Measurements from ENCODE around the gene ESM1.
"Not testable (repeated sequence)": the region's sequence is repeated elsewhere in the genome, so short reads cannot be mapped to it uniquely, and the experiment has no call there.

The ESM1 gene

GRCh38 chr5:55004729-55005128, 19.3 kb upstream of the ESM1 start:
- no peaks in the 10 kb centered on the region for H3K4me1 ChIP-seq (ENCODE audit: control insufficient read depth, insufficient read depth, low read length)
- H3K27ac ChIP-seq (ENCODE audit: insufficient read depth, low read depth, low read length, poor library complexity, severe bottlenecking): no peak overlapping the region
- H3K4me3 ChIP-seq (ENCODE audit: insufficient read depth, low read depth, low read length): no peak overlapping the region
- H3K27me3 ChIP-seq (ENCODE audit: control insufficient read depth, insufficient read depth, low read length, poor library complexity, severe bottlenecking): no peaks in the 10 kb centered on the region
- no peaks in the 10 kb centered on the region for H3K9me3 ChIP-seq (ENCODE audit: control insufficient read depth, low read length)
- no peaks in the 10 kb centered on the region for H3K36me3 ChIP-seq (ENCODE audit: control insufficient read depth, insufficient read depth, low read length)
- 94 to 97% methylated on average over 1 of the region's 1 CpG for WGBS, 2 experiments

GRCh38 chr5:55003432-55004065, 18.2 kb upstream of the ESM1 start:
- Histone ChIP-seq H3K36me3 (ENCODE audit: control insufficient read depth, insufficient read depth, low read length) (no peaks in the 10 kb centered on the region), H3K9me3 (ENCODE audit: control insufficient read depth, low read length) (no peaks in the 10 kb centered on the region), H3K27ac (ENCODE audit: insufficient read depth, low read depth, low read length, poor library complexity, severe bottlenecking) (no peak overlapping the region), H3K27me3 (ENCODE audit: control insufficient read depth, insufficient read depth, low read length, poor library complexity, severe bottlenecking) (no peaks in the 10 kb centered on the region), H3K4me3 (ENCODE audit: insufficient read depth, low read depth, low read length) (no peak overlapping the region), H3K4me1 (ENCODE audit: control insufficient read depth, insufficient read depth, low read length) (no peaks in the 10 kb centered on the region)
- 89 to 90% methylated on average over 4 of the region's 4 CpGs for WGBS, 2 experiments

DNA sequence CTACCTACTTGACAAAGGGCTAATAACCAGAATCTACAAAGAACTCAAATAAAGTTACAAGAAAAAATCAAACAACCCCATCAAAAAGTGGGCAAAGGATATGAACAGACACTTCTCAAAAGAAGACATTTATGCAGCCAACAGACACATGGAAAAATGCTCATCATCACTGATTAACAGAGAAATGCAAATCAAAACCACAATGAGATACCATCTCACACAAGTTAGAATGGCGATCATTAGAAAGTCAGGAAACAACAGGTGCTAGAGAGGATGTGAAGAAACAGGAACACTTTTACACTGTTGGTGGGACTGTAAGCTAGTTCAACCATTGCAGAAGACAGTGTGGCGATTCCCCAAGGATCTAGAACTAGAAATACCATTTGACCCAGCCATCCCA, 16.8 kb upstream of the ESM1 start:
- H3K27ac ChIP-seq (ENCODE audit: insufficient read depth, low read depth, low read length, poor library complexity, severe bottlenecking); H3K36me3 ChIP-seq (ENCODE audit: control insufficient read depth, insufficient read depth, low read length); H3K27me3 ChIP-seq (ENCODE audit: control insufficient read depth, insufficient read depth, low read length, poor library complexity, severe bottlenecking); H3K4me3 ChIP-seq (ENCODE audit: insufficient read depth, low read depth, low read length); H3K4me1 ChIP-seq (ENCODE audit: control insufficient read depth, insufficient read depth, low read length); H3K9me3 ChIP-seq (ENCODE audit: control insufficient read depth, low read length): not testable (repeated sequence)
- 88 to 92% methylated on average over 2 of the region's 2 CpGs for WGBS, 2 experiments

DNA sequence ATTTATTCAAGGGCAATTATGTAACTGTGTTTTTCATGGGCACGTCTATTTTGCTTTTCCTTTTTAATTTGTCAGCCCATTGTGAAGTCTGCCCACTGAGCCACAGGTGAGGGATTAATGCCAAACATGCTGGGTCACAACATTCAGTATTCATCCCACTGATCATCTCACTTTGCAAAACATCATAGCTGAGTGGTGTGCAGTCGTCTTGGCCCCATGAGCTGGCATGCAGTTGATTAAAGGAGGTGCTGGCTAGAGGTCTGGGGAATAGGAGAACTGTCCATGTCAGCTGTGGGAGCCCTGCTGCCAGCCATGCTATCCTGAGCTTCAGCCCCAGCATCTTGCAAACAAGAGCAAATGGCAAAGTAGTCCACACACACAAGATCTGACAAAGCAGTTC, 11.7 kb upstream of the ESM1 start:
- Histone ChIP-seq H3K36me3 (ENCODE audit: control insufficient read depth, insufficient read depth, low read length) (no peaks in the 10 kb centered on the region), H3K27me3 (ENCODE audit: control insufficient read depth, insufficient read depth, low read length, poor library complexity, severe bottlenecking) (no peaks in the 10 kb centered on the region), H3K4me3 (ENCODE audit: insufficient read depth, low read depth, low read length) (no peak overlapping the region), H3K9me3 (ENCODE audit: control insufficient read depth, low read length) (no peaks in the 10 kb centered on the region), H3K4me1 (ENCODE audit: control insufficient read depth, insufficient read depth, low read length) (peaks cover 10% of the 10 kb centered on the region), H3K27ac (ENCODE audit: insufficient read depth, low read depth, low read length, poor library complexity, severe bottlenecking) (no peak overlapping the region)
- WGBS, 2 experiments: 88 to 98% methylated on average over 2 of the region's 2 CpGs

DNA sequence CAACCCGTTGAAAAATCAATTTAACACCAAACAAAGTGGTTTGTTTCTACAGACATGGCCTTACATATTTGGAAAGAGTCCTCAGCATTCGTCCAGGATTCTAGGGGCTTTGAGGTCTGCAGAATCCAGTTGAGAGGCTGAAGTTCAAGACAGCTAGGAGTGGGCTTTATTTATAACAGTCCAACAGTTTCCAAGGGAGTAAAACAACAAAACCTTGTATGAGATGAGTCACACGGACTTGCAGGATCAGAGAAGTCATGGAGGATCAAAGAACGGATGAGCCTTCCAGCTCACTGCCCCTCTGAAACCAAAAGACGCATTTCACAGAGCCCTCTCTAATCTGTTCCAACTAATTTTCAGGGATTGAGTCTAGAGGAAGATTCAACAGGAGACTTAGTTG, 11.1 kb upstream of the ESM1 start:
- Histone ChIP-seq H3K36me3 (ENCODE audit: control insufficient read depth, insufficient read depth, low read length) (no peaks in the 10 kb centered on the region), H3K27me3 (ENCODE audit: control insufficient read depth, insufficient read depth, low read length, poor library complexity, severe bottlenecking) (no peaks in the 10 kb centered on the region), H3K9me3 (ENCODE audit: control insufficient read depth, low read length) (no peaks in the 10 kb centered on the region), H3K27ac (ENCODE audit: insufficient read depth, low read depth, low read length, poor library complexity, severe bottlenecking) (no peak overlapping the region), H3K4me1 (ENCODE audit: control insufficient read depth, insufficient read depth, low read length) (peaks cover 10% of the 10 kb centered on the region), H3K4me3 (ENCODE audit: insufficient read depth, low read depth, low read length) (no peak overlapping the region)
- 74 to 85% methylated on average over 5 of the region's 5 CpGs for WGBS, 2 experiments

DNA sequence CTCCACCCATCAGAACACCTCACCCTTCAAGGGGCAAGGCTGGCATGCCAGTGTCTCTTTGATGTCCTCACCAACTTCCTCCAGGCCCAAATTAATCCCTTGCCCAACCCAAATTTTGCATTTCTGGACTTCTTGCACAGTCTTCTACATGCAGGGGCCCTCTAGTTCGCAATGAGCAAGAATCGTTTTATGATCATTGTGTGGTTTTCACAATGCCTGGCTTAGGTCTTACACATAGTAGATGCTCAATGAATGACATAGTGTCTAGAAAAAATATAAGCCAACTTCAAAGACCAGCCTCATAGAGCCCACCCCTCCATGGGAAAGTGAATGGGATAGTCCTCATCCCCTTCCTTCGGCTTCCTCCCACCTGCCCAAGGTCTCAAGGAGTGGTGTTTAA, 9.8 kb upstream of the ESM1 start:
- H3K4me1 ChIP-seq (ENCODE audit: control insufficient read depth, insufficient read depth, low read length): peaks cover 10% of the 10 kb centered on the region
- WGBS, 2 experiments: 97 to 100% methylated on average over 2 to 3 of the region's 3 CpGs
- H3K27me3 ChIP-seq (ENCODE audit: control insufficient read depth, insufficient read depth, low read length, poor library complexity, severe bottlenecking): no peaks in the 10 kb centered on the region

GRCh38 chr5:54994628-54995027, 9.2 kb upstream of the ESM1 start:
- 90 to 96% methylated on average over 2 of the region's 2 CpGs for WGBS, 2 experiments
- H3K27ac ChIP-seq (ENCODE audit: insufficient read depth, low read depth, low read length, poor library complexity, severe bottlenecking): no peak overlapping the region
- H3K4me3 ChIP-seq (ENCODE audit: insufficient read depth, low read depth, low read length): no peak overlapping the region
- peaks cover 10% of the 10 kb centered on the region for H3K4me1 ChIP-seq (ENCODE audit: control insufficient read depth, insufficient read depth, low read length)
- no peaks in the 10 kb centered on the region for H3K27me3 ChIP-seq (ENCODE audit: control insufficient read depth, insufficient read depth, low read length, poor library complexity, severe bottlenecking)
- H3K36me3 ChIP-seq (ENCODE audit: control insufficient read depth, insufficient read depth, low read length): no peaks in the 10 kb centered on the region
- H3K9me3 ChIP-seq (ENCODE audit: control insufficient read depth, low read length): no peaks in the 10 kb centered on the region

More for the DNA sequence above, 9.8 kb upstream of the ESM1 start:
- no peaks in the 10 kb centered on the region for H3K36me3 ChIP-seq (ENCODE audit: control insufficient read depth, insufficient read depth, low read length)
- H3K4me3 ChIP-seq (ENCODE audit: insufficient read depth, low read depth, low read length): no peak overlapping the region
- no peaks in the 10 kb centered on the region for H3K9me3 ChIP-seq (ENCODE audit: control insufficient read depth, low read length)
- H3K27ac ChIP-seq (ENCODE audit: insufficient read depth, low read depth, low read length, poor library complexity, severe bottlenecking): no peak overlapping the region

DNA sequence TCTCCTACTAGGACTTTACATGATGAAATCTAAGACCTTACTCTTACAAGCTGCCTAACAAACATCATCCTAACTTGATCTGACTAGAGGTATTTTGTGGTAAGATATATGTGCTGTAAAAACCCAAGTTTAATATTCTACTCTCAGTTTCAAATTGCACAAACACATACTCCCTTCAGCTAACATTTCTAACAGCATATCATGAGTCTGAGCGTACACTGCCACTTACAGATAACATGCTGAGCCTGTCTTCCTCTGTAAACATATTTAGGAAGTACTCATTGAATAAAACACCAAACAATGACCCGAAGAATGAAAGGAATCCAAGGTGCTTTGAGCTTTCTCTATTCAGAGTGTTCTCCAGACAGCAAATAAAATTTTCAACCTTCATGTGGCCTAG, 7.9 kb upstream of the ESM1 start:
- H3K27me3 ChIP-seq (ENCODE audit: control insufficient read depth, insufficient read depth, low read length, poor library complexity, severe bottlenecking): no peaks in the 10 kb centered on the region
- no peak overlapping the region for H3K27ac ChIP-seq (ENCODE audit: insufficient read depth, low read depth, low read length, poor library complexity, severe bottlenecking)
- no peaks in the 10 kb centered on the region for H3K36me3 ChIP-seq (ENCODE audit: control insufficient read depth, insufficient read depth, low read length)
- H3K9me3 ChIP-seq (ENCODE audit: control insufficient read depth, low read length): no peaks in the 10 kb centered on the region
- 35 to 61% methylated on average over 2 of the region's 2 CpGs for WGBS, 2 experiments
- no peak overlapping the region for H3K4me3 ChIP-seq (ENCODE audit: insufficient read depth, low read depth, low read length)
- peaks cover 10% of the 10 kb centered on the region for H3K4me1 ChIP-seq (ENCODE audit: control insufficient read depth, insufficient read depth, low read length)

- H3K27me3 ChIP-seq (ENCODE audit: control insufficient read depth, insufficient read depth, low read length, poor library complexity, severe bottlenecking): no peaks in the 10 kb centered on the region
- WGBS, 2 experiments: 67% methylated on average over 2 to 3 of the region's 3 CpGs
- no peaks in the 10 kb centered on the region for H3K36me3 ChIP-seq (ENCODE audit: control insufficient read depth, insufficient read depth, low read length)
- H3K4me3 ChIP-seq (ENCODE audit: insufficient read depth, low read depth, low read length): no peak overlapping the region
- peaks cover 7% of the 10 kb centered on the region for H3K4me1 ChIP-seq (ENCODE audit: control insufficient read depth, insufficient read depth, low read length)
- no peaks in the 10 kb centered on the region for H3K9me3 ChIP-seq (ENCODE audit: control insufficient read depth, low read length)
- no peak overlapping the region for H3K27ac ChIP-seq (ENCODE audit: insufficient read depth, low read depth, low read length, poor library complexity, severe bottlenecking)
Measured at GRCh38 chr5:54991416-54991815, 6.0 kb upstream of the ESM1 start.

DNA sequence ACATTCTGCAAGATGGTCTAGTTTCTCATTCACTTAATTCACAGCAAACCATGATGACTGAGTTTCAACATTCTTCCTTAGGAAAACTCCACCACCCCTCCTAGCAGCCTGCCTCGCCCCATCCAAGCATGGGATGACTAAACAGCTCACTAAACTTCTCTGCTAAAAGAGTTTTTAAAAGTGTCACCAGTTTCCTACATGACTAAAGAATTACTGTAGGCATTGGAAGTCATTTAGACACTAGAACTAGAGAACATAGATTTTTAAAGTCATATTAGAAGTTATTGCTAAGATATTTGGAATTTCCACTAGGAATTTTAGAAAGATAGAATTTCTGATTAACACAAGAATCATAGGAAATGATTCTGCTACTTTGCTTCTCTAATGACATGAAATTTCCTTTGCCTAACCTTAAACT, 5.5 kb upstream of the ESM1 start:
- 100% methylated on average over 1 of the region's 1 CpG for WGBS, 2 experiments
- Histone ChIP-seq H3K27ac (ENCODE audit: insufficient read depth, low read depth, low read length, poor library complexity, severe bottlenecking) (no peak overlapping the region), H3K27me3 (ENCODE audit: control insufficient read depth, insufficient read depth, low read length, poor library complexity, severe bottlenecking) (no peaks in the 10 kb centered on the region), H3K4me1 (ENCODE audit: control insufficient read depth, insufficient read depth, low read length) (peaks cover 5% of the 10 kb centered on the region), H3K9me3 (ENCODE audit: control insufficient read depth, low read length) (no peaks in the 10 kb centered on the region), H3K36me3 (ENCODE audit: control insufficient read depth, insufficient read depth, low read length) (no peaks in the 10 kb centered on the region), H3K4me3 (ENCODE audit: insufficient read depth, low read depth, low read length) (no peak overlapping the region)

- 79 to 94% methylated on average over 2 of the region's 2 CpGs for WGBS, 2 experiments
- Histone ChIP-seq H3K27me3 (ENCODE audit: control insufficient read depth, insufficient read depth, low read length, poor library complexity, severe bottlenecking) (no peaks in the 10 kb centered on the region), H3K4me3 (ENCODE audit: insufficient read depth, low read depth, low read length) (no peak overlapping the region), H3K36me3 (ENCODE audit: control insufficient read depth, insufficient read depth, low read length) (no peaks in the 10 kb centered on the region), H3K27ac (ENCODE audit: insufficient read depth, low read depth, low read length, poor library complexity, severe bottlenecking) (no peak overlapping the region), H3K4me1 (ENCODE audit: control insufficient read depth, insufficient read depth, low read length) (peaks cover 5% of the 10 kb centered on the region), H3K9me3 (ENCODE audit: control insufficient read depth, low read length) (no peaks in the 10 kb centered on the region)
Measured at GRCh38 chr5:54988817-54989216, 3.4 kb upstream of the ESM1 start.
